Daoy (cell line): Measurements from ENCODE around the gene SFXN4. TPM values are rescaled to one million over a fixed set of nuclear protein-coding genes. Genes with fewer than 3 reads are reported as not detected.
"Not testable (repeated sequence)": the region's sequence is repeated elsewhere in the genome, so short reads cannot be mapped to it uniquely, and the experiment has no call there.

Source experiments
- DNase-seq: peaks from one replicate; pipeline ENCODE4 v3.0.0-alpha.2; 2015; ENCODE audit warnings: low read depth
- total RNA-seq: library from RNA; depleted of rRNA; stranded (reverse); fragments of >200 nt; shearing (Covaris generic); gene quantifications from 2 replicates; pipeline ENCODE4 v1.2.3, GENCODE V29; 2014

Gene SFXN4
- total RNA-seq, 1 experiment from 2014 or later = 27.9 TPM

DNA sequence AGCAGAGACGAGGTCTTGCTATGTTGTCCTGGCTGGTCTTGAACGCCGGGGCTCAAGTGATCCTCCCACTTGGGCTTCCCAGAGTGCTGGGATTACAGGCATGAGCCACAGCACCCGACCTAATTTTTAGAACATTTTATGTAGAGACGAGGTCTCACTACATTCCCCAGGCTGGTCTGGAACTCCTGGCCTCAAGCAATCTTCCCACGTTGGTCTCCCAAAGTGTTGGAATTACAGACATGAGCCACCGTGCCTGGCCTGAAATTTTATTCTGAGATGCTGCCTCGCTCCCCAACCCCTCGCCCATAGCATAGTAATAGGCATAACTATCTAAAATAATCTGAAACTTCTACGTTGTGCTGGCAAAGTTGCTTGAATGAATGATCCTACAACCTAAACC is 21.9 kb downstream of the SFXN4 start:
- DNase-seq = no peak

DNA sequence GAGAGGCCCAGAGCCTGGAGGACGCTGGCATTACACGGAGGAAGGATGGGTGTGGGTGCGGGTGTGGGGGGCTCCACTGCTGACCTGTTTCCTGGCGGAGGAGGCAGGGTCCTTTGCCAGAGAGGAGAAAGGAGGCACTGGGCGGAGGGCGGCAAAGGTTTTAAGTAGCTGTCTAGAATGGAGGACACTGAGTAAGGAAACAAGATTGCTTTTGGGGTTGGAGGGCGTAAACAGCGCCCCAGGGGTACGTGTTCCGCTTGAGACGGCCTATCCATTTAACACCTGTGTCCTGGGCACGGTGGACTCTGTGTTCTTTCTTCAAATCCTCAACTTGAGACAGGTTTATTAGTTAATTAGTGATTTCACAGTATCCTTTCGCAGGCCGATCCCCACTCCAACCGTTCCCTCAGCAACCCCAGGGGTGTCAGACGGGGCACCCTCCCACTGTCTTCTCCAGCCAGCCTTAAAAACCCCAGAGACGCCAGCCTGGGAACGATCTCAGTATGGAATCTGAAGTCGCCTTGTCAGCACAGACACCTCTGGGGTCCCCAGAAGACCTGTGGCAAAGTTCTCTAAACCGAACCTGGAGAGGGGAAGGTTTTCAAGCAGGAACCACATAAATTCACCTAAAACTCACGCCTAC is 24.8 kb downstream of the SFXN4 start:
- no peak for DNase-seq

DNA sequence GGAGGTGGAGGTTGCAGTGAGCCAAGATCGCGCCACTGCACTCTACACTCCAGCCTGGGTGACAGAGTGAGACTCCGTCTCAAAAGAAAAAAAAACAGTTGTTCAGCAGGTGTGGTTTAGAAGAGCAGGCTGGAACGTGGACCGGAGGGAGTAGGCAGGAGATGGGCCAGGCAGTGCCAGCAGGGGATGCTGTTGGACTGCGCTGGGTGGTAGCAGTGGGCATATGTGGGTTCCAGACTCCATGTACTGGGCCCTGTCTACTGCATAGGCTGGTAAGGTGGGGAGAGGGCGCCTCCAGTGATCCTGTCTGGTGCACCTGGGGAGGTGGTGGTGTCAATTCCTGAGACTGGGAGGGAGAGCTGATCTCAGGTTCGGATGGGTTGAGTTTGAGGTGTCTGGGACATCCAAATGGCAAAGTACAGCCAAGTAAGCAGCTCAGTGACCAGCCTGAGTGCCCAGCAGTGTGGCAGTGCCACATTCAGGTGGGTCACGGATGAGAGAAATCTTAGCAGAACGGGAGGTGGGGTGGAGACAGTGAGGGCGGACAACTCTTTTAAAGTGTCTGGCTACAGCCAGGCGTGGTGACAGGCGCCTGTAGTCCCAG is 25.9 kb downstream of the SFXN4 start:
- DNase-seq = peak; percentile 60

DNA sequence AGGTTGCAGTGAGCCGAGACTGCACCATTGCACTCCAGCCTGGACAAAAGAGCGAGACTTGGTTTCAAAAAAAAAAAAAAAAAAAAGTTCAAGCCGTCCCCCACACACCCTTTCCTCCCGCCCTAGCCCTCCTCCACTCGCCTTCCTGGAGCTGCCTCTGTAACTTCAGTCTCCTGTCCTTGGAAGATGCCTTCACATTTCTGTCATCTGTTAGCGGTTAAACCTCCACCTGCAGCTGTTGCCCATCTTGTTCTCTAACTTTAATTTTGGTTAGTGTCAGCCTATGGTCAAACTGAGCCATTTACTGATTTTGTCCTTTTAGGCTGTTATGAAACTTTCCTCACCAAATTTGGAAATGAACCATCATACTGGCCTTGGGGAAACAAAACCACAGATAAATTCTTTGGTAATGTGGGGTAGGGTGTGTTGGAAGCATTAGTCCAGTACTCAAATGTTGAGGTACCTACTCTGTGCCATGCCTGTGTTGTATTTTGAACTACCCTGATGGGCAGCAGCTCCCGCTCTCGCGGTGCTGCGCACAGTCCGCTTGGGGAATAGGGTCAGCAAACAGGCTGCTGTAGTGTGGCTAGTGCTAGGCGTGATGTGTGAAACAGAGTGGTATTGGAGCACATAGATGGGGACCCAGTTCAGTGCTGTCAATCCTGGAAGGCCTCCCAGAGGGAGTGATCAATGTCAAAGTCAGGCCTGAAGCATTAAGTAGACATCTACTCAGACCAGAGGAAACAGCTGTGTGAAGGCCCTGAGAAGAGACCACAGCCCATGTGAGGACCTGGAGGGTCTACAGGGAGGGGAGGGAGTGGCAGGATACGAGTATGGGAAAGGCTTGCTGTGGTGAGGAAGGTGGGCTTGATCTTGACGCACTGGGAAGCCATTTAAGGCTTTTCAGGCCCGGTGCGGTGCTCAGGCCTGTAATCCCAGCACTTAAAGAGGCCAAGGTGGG is 26.9 kb downstream of the SFXN4 start:
- DNase-seq = no peak

DNA sequence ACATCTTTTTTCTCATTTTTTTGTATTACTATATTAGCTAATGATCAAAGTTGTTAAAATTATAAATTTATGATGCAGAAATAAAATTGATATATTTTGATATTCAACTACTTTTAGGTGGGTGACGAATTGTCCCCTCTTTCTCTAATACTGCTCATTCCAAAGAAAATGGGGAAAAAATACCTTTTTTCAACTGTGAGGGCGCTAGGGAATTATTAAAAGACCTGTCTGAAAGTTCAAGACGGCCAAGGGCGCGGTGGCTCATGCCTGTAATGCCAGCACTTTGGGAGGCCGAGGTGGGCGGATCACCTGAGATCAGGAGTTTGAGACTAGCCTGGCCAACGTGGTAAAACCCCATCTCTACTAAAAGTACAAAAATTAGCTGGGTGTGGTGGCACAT is 27.6 kb downstream of the SFXN4 start:
- not testable (repeated sequence) for DNase-seq

DNA sequence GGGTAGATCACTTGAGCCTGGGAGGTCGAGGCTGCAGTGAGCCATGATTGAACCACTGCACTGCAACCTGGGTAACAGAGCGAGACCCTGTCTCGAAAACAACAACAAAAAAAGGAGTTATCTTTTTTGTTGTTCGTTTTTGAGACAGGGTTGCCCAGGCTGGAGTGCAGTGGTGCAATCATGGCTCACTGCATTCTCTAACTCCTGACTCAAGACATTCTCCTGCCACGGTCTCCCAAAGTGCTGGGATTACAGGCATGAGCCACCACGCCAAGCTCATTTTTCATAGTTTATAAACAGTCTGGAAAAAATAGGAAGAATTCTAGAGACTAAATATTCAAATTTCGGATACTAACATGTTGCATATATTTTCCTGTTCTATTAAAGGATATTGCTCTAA is 29.4 kb downstream of the SFXN4 start:
- no peak for DNase-seq

DNA sequence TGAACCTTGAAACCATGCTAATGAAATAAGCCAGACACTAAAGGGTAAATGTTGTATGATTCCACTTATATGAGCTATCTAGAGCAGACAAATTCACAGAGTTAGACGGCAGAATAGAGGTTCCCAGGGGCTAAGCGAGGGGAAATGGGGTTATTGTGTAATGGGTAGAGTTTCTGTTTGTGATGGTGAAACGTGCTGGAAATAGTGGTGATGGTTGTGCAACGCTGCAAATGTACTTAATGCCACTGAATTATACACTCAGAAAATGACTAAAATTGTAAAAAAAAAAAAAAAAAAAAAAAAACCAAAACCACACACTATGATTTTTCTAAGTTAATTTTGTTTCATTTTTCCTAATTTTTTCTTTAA is 30.0 kb downstream of the SFXN4 start:
- no peak for DNase-seq

DNA sequence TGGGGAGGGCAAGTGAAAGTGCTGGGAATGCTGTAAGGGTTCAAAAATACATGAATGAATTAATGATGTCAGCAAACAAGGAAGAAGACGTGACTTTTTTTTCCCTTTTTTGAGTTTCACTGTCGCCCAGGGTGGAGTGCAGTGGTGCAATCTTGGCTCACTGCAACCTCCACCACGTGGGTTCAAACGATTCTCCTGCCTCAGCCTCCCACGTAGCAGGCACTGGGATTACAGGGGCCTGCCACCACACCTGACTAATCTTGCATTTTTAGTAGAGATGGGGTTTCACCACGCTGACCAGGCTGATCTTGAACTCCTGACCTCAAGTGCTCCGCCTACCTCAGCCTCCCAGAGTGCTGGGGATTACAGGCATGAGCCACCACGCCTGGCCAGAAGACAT is 31.6 kb downstream of the SFXN4 start:
- DNase-seq = no peak

DNA sequence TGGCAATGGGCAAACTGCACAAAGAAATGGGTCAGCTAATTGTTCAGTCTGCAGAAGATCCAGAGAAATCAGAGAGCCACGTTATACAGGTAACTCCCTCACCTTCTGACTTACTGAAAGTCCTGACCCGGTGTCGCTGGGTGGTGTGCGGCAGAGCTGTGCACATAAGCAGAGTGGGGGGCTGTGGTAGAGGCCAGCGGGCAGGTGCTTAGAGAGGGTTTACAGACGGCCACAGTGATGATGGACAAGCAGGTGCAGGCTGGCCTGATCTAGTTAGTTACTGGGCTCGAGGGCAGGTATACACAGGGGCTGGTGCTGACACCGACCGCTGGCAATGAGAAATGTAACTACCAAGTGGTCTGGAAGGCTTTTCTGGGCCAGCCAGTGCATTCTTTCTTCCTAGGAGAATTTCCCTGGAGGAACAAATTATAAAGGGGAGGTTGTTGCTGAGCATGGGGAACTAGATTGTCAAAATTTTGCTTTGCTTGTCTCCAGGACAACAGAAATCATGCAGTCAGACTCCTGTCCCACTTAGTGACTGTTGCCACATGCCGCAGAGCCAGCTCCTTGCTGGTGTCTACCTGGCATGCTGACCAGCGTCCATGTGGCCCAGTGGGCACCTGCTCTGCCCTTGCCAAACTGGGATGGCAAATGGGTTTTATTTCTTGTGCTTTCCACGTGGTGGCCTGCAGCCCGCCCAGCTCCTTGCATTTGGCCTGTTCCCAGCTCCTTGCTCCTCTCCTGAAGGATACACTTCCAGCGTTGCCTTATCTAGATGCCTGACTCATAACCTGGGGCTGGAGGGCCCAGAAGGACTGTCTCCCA is 32.8 kb downstream of the SFXN4 start:
- no peak for DNase-seq

DNA sequence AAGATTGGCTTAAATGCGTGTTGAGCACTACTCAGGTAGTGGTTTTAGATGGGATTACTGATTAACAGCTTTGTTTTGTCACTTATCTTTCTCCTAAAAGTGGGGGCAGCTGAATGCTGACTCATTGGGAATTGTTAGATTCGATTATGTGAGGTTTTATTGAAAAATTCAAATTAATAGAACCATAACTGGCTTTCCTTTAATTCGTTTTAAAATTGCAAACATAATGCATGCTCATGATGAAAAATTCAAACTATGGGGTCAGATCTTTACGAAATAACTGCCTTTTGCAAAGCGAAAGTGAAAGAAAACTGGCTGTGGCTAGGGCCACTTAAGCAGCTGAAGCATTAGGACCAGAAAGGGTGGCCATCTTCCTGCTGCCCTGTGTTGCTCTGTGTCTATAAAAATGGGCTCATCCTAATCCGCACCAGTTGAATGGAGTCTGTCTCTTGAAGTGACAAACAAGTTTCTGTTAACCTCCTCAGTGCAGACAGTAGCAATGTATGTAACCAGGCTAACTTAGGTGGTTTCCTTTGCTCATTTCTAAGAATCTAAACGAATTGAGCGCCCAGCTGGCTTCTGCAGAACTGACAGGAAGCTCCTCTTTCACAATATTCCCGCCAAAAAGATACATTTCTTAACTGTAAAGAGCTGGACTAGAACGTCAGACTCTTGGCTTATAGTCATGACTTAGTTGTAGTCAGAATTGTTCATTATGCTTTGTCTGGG is 33.8 kb downstream of the SFXN4 start:
- peak; percentile 61 for DNase-seq

DNA sequence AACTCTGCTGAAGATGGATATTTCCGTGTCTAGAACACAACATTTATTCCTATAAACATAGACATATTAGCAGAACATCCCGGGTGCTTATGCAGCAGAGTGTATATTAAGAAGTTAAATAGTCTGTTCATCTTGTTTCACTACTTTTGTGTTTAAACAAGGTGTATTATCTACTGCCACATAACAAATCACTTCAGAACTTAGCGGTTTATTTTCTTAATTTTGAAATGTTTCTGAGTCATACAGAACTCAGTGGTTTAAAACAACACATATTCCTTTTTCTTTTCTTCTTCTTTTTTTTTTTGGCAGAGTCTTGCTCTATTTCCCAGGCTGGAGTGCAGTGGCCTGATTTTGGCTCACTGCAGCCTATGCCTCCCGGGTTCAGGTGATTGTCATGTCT is 35.8 kb downstream of the SFXN4 start:
- DNase-seq = no peak

DNA sequence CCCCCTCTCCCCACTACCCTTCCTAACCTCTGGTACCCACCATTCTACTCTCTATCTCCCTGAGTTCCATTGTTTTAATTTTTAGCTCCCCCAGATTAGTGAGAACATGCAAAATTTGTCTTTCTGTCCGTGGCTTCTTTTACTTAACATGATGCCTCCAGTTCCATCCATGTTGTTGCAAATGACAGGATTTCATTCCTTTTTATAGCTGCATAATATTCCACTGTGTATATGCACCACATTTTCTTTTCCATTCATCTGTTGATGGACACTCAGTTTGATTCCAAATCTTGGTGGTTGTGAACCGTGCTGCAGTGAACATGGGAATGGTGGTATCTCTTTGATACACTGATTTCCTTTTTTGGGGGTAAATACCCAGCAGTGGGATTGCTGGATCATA is 39.6 kb downstream of the SFXN4 start:
- DNase-seq = no peak

DNA sequence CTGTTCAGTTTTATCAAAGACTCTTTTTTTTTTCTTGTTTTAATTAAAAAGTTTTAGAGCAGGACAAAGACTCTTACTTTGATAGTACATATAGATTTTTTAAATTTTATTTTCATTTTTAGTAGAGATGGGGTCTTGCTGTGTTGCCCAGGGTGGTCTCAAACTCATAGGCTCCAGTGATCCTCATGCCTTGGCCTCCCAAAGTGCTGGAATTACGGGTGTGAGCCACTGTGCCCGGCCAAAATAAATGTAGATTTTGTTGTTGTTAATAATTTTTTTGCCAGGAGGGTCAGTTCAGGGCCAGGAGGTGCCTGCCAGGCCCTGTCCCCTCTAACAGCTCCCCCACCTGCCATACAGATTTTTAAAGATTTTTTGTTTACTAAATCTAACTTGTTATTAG is 44.6 kb downstream of the SFXN4 start:
- DNase-seq = no peak

DNA sequence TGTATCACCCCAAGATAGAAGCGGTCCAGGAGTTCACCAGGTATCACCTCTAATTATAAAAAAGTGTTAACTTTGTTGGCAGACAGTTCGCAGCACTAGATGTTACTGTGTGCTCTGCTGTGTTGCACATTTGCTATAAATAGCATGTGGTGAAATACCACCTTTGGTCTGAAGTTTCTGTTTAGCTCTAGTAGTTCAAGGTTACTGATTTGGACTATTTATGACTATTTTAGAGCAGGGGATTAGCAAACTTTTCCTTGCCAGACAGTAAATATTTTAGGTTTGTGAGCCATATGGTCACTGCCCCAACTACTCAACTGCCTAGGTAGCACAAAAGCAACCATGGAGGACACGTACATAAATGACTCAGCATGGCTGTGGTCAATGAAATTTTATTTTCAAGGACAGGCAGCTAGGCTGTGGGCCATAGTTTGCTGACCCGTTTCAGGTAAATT is 45.1 kb downstream of the SFXN4 start:
- DNase-seq = peak; percentile 13

DNA sequence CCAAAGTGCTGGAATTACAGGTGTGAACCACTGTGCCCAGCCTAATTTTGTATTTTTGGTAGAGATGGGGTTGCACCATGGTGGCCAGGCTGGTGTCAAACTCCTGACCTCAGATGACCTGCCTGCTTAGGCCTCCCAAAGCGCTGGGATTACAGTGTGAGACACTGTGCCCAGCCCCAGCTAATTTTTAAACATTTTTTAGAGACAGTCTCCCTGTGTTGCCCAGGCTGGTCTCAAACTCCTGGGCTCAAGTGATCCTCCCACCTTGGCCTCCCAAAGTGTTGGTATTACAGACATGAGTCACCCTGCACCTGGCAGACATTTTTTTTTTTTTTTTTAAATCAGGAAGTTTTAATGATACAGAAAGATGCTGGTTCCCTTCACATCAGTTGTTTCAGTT is 46.1 kb downstream of the SFXN4 start:
- no peak for DNase-seq

DNA sequence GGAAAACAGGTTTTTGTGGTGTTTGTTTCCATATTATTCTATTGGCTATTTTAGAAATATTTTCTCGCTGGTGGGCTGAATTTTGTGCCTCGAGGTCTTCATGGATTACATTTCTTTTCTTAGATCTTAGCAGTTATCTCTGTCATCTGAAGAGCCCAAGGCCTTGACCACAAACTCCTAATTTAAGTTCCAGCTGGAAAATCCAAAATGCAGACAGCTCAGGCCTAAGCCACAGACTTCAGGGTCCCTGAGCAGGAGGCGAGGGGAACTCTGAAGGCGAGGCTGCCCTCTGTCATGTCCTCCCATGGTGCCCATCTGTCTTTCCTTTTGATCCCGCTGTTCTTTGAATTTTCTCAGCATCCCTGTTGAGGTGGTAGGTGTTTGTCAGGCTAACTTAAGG is 47.3 kb downstream of the SFXN4 start:
- no peak for DNase-seq

DNA sequence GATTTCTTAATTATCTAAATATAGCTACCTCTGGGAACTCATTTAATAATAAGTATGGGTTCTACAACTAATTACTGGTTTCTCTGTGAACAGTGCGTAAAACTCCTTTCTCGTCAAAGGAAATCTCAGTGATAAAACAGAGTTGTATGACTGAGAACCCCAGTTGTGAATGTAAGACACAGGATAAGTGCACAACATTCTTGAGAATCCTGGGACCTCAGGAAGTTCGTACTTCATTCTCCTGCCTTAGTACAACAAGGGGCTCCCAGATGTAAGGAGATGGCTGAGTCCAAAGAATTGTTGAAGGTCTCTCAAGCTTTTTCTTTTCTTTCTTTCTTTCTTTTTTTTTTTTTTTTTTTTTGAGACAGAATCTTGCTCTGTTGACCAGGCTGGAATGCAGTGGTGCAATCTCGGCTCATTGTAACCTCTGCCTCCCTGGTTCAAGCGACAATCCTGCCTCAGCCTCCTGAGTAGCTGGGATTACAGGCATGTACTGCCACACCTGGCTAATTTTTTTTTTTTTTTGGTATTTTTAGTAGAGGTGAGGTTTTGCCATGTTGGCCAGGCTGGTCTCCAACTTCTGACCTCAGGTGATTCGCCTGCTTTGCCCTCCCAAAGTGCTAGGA is 49.1 kb downstream of the SFXN4 start:
- DNase-seq = no peak

DNA sequence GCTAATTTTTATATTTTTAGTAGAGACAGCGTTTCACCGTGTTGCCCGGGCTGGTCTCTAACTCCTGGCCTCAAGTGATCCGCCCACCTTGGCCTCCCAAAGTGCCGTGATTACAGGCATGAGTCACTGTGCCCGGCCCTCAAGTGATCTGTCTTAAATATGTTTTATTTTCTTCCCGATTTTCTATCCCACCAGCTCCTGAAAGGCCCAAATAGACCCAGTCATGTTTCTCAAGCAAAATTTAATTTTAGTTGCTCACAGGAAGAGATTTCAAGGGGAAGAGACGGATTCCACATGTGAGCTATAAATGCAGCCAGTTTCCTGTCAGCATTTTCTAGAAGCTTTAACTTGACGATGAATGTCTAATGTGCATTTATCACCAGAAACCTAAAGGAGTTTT is 49.6 kb downstream of the SFXN4 start:
- DNase-seq = no peak

DNA sequence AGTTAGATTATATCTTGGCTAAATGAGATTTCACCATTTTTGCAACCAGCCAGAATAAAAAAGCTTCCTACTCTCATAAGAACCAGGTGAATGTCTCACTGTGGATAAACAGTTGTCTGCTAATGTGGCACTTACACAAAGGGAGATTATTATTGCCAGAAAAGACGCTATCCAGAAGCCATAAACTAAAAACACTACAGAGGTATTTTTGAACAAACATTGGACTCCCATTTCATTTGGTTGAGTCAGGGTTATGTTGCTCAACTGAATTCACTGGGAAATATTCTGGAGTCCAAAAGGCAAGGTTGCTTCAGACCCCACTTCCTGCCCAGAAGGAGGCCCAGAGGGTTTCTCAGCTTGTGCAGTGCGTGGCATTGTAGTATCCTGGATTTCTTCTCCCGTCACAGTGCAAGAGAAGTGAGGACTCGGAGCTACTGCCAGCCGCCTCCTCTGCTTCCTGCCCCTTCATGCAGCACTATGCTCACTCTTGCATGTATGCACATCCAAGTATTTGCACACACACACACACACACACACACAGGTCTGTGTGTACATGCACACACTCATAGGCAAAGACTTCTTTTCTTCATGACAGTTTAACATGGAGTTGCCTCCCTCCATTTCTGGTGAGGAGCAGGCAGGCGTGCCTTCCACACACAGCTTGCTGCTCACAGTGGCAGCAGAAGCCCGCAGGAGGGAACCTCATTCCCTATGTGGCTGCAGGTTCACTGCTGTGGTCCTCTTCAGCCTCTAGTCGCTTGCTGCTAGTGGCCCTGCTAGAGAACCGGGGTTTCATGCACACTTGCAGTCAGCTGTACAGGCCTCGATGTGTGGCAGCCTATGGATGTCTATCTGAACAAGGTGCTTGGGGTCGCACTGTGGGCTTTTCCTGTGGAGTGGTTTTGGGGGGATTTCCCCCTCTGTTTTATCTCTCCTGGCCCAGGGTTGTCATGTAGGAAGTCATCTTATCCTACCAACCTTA is 51.5 kb downstream of the SFXN4 start:
- DNase-seq = no peak

DNA sequence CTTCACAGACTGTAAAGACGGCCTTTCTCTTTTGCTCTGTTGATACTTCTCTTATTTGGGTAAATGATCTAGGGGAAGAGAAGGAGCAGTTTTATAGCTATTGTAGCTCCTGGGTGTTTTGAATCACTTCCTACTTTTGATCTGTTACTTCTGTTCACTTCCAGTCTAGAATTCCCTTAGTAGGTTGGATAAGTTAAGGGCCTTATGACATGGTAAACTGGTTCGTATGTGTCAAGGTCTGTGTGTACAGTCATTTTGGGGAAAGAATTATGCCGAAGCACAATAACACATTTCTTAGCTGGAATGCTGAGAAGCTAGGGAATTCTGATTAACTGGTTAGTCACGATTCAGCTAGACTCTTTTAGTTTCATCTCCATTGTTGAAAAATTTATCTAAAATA is 53.5 kb downstream of the SFXN4 start:
- no peak for DNase-seq
